ENCODE results near the gene RETREG1. TPM values are rescaled to one million over a fixed set of nuclear protein-coding genes. Genes with fewer than 3 reads are reported as not detected.
"Not testable (repeated sequence)": the region's sequence is repeated elsewhere in the genome, so short reads cannot be mapped to it uniquely, and the experiment has no call there.

The RETREG1 gene
- total RNA-seq, 1 donor from 2014 or later, result 11.6 TPM

GRCh38 chr5:16612007-16612406 lies 4.8 kb downstream of the RETREG1 start:
- Mint-ChIP-seq H3K27ac (no peak overlapping the region), H3K36me3 (peaks cover 3% of the 10 kb centered on the region), H3K4me3 (no peak overlapping the region), H3K27me3 (peaks cover 27% of the 10 kb centered on the region), H3K9me3 (no peaks in the 10 kb centered on the region), H3K4me1 (ENCODE audit: unreplicated experiment) (peaks cover 12% of the 10 kb centered on the region)
- no peak for TF ChIP-seq CTCF (conservative IDR thresholded peaks at IDR 0.05)
- DNase-seq (ENCODE audit: extremely low spot score, unreplicated experiment), result no peak

- H3K4me3 Mint-ChIP-seq; DNase-seq (ENCODE audit: extremely low spot score, unreplicated experiment); H3K27ac Mint-ChIP-seq; H3K4me1 Mint-ChIP-seq (ENCODE audit: unreplicated experiment); H3K9me3 Mint-ChIP-seq; H3K36me3 Mint-ChIP-seq: not testable (repeated sequence)
- peaks cover 23% of the 10 kb centered on the region for H3K27me3 Mint-ChIP-seq
Measured at GRCh38 chr5:16610896-16611295, 5.9 kb downstream of the RETREG1 start.

GRCh38 chr5:16609412-16609811 lies 7.4 kb downstream of the RETREG1 start:
- no peak overlapping the region for H3K4me3 Mint-ChIP-seq
- H3K27me3 Mint-ChIP-seq, result peaks cover 12% of the 10 kb centered on the region
- no peaks in the 10 kb centered on the region for H3K9me3 Mint-ChIP-seq
- no peak overlapping the region for H3K27ac Mint-ChIP-seq
- TF ChIP-seq CTCF (conservative IDR thresholded peaks at IDR 0.05), result no peak
- H3K36me3 Mint-ChIP-seq, result peaks cover 3% of the 10 kb centered on the region
- DNase-seq (ENCODE audit: extremely low spot score, unreplicated experiment), result no peak
- H3K4me1 Mint-ChIP-seq (ENCODE audit: unreplicated experiment), result peaks cover under 1% of the 10 kb centered on the region

- TF ChIP-seq CTCF (conservative IDR thresholded peaks at IDR 0.05), result no peak
- Mint-ChIP-seq H3K4me1 (ENCODE audit: unreplicated experiment) (no peaks in the 10 kb centered on the region), H3K36me3 (peaks cover 3% of the 10 kb centered on the region), H3K9me3 (no peaks in the 10 kb centered on the region), H3K4me3 (no peak overlapping the region), H3K27me3 (peaks cover 3% of the 10 kb centered on the region), H3K27ac (no peak overlapping the region)
- DNase-seq (ENCODE audit: extremely low spot score, unreplicated experiment), result no peak
Measured at GRCh38 chr5:16606628-16607027, 10.2 kb downstream of the RETREG1 start.

GRCh38 chr5:16603701-16604100 lies 13.1 kb downstream of the RETREG1 start:
- H3K9me3 Mint-ChIP-seq, result no peaks in the 10 kb centered on the region
- no peaks in the 10 kb centered on the region for H3K36me3 Mint-ChIP-seq
- peaks cover 10% of the 10 kb centered on the region for H3K4me1 Mint-ChIP-seq (ENCODE audit: unreplicated experiment)
- DNase-seq (ENCODE audit: extremely low spot score, unreplicated experiment), result no peak
- no peak overlapping the region for H3K4me3 Mint-ChIP-seq
- H3K27me3 Mint-ChIP-seq, result no peaks in the 10 kb centered on the region
- TF ChIP-seq CTCF (conservative IDR thresholded peaks at IDR 0.05), result no peak
- no peak overlapping the region for H3K27ac Mint-ChIP-seq

- Mint-ChIP-seq H3K4me1 (ENCODE audit: unreplicated experiment) (peaks cover 10% of the 10 kb centered on the region), H3K36me3 (no peaks in the 10 kb centered on the region), H3K27me3 (no peaks in the 10 kb centered on the region), H3K27ac (no peak overlapping the region), H3K4me3 (no peak overlapping the region), H3K9me3 (no peaks in the 10 kb centered on the region)
- TF ChIP-seq CTCF (conservative IDR thresholded peaks at IDR 0.05), result no peak
- no peak for DNase-seq (ENCODE audit: extremely low spot score, unreplicated experiment)
Measured at GRCh38 chr5:16603295-16603694, 13.5 kb downstream of the RETREG1 start.
